Panc1 (cell line): ENCODE results near the gene MTF2. TPM values are rescaled to one million over a fixed set of nuclear protein-coding genes. Genes with fewer than 3 reads are reported as not detected.

Experiments
- ATAC-seq: fragments of 200-7000 bp; cut with Tn5 transposase; 2 replicates; pipeline ENCODE4 v1.9.1; 2020; ENCODE audit warnings: mild to moderate bottlenecking, moderate library complexity
- BruUV-seq: library from RNA; stranded (reverse); fragments of 400-500 nt; replicated peaks from 2 replicates; lab custom pipeline; 2021; lab: Mats Ljungman, UMichigan
- CTCF ChIA-PET: fragments of 300-600 bp; sonication (Branson Sonifier 250); formaldehyde crosslinking; loops from one replicate; lab custom pipeline; 2022; ENCODE audit warnings: antibody characterized with exemption; lab: Charles Lee
- POLR2A ChIA-PET: fragments of 300-600 bp; sonication (Branson Sonifier 250); formaldehyde crosslinking; loops from one replicate; lab custom pipeline; 2022; ENCODE audit warnings: antibody characterized with exemption; lab: Charles Lee
- DNase-seq: peaks from one replicate; pipeline ENCODE4 v3.0.0-alpha.2; 2010; ENCODE audit warnings: low read depth, low spot score
- H3K27ac ChIP-seq: 2 replicates; pipeline ENCODE4 v1.5.1; 2011; ENCODE audit warnings: mild to moderate bottlenecking, low read length, inconsistent platforms
- H3K27me3 ChIP-seq: fragments of 200-500 bp; sonication (Bioruptor generic); 2 replicates; pipeline ENCODE4 v1.6.0; 2014; ENCODE audit warnings: low read length, inconsistent platforms; ENCODE audit not compliant: control insufficient read depth, insufficient read depth
- H3K36me3 ChIP-seq: fragments of 200-500 bp; sonication (Bioruptor generic); 2 replicates; pipeline ENCODE4 v1.5.1; 2014; ENCODE audit warnings: inconsistent platforms, mild to moderate bottlenecking, low read length, moderate library complexity; ENCODE audit not compliant: control insufficient read depth, insufficient read depth
- H3K4me1 ChIP-seq: 2 replicates; pipeline ENCODE4 v1.5.1; 2011; ENCODE audit warnings: inconsistent platforms, mild to moderate bottlenecking, low read length, moderate library complexity; ENCODE audit not compliant: control insufficient read depth, insufficient read depth
- H3K4me3 ChIP-seq, 2 experiments: 2 replicates each; pipeline ENCODE4 v1.5.1; 2011 to 2012; ENCODE audit warnings: low read depth in 2 of 2, low read length in 2 of 2, mild to moderate bottlenecking in 2 of 2, inconsistent platforms in 1 of 2, moderate library complexity in 1 of 2
- H3K9me3 ChIP-seq: fragments of 200-500 bp; sonication (Bioruptor generic); 2 replicates; pipeline ENCODE4 v1.5.1; 2014; ENCODE audit warnings: low read depth, mild to moderate bottlenecking, inconsistent platforms, low read length, moderate library complexity; ENCODE audit not compliant: control insufficient read depth, insufficient read depth
- CTCF ChIP-seq: fragments of 450-650 bp; IDR thresholded peaks from 2 replicates; pipeline ENCODE4 v1.5.1; 2017; ENCODE audit warnings: mild to moderate bottlenecking
- POLR2AphosphoS5 ChIP-seq: IDR thresholded peaks from 2 replicates; pipeline ENCODE4 v1.6.1; 2012; ENCODE audit warnings: mild to moderate bottlenecking, low read depth, low read length, moderate library complexity
- REST ChIP-seq, 2 experiments: IDR thresholded peaks; 2 replicates each; pipeline ENCODE4 v1.6.1; 2011 to 2012; ENCODE audit warnings: low read depth in 2 of 2, control low read depth in 1 of 2, low read length in 1 of 2, mild to moderate bottlenecking in 1 of 2, moderate library complexity in 1 of 2; ENCODE audit not compliant: insufficient read depth in 1 of 2
- SIN3A ChIP-seq: IDR thresholded peaks from 2 replicates; pipeline ENCODE4 v1.6.1; 2012; ENCODE audit warnings: low read depth, mild to moderate bottlenecking, low read length, moderate library complexity, borderline replicate concordance; ENCODE audit not compliant: insufficient read depth
- TCF7L2 ChIP-seq: IDR thresholded peaks from 2 replicates; pipeline ENCODE4 v1.6.1; 2011; ENCODE audit warnings: mild to moderate bottlenecking, low read depth, low read length, inconsistent platforms
- in situ Hi-C: cut with HindIII; loops from 2 replicates; pipeline ENCODE4 v1.10.0; 2016; ENCODE audit warnings: low sequenced_read_pairs, low pct_unique_long_range_greater_than_20kb
- intact Hi-C: fragments of 100-400 bp; cut with micrococcal nuclease; formaldehyde crosslinking; loops from one replicate; pipeline ENCODE4 v1.10.0; 2022; ENCODE audit not compliant: unreplicated experiment
- total RNA-seq: library from RNA; stranded (reverse); gene quantifications from one replicate; pipeline ENCODE4 v1.2.1, GENCODE V29; 2021; ENCODE audit not compliant: unreplicated experiment

MTF2 gene
- total RNA-seq, 1 experiment from 2014 or later, result 24.8 TPM

DNA sequence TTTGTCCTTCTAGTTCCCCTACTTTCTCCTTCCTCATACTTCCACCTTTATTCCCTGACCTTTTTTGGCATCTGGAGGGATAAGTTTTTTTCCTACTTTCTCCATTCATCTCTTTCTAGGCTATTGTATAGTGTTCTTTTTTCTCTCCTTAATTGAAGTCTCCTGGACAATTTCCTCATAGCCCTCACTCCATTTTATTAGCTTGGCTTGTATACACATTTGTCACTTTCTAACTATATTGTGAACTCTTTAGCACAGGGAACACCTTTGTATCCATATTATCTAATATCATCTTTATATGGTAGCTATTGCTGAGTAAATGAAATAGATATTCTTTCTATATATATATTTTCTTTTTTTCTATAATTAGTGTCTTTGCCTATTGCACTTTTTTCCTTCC, 53.6 kb downstream of the MTF2 start:
- no peaks in the 10 kb centered on the region for H3K27me3 ChIP-seq
- no peaks in the 10 kb centered on the region for H3K4me1 ChIP-seq
- ATAC-seq, result no peak
- BruUV-seq, result no TSS peak
- intact Hi-C loops, result no loop called here
- in situ Hi-C loops, result no loop called here
- no peak overlapping the region for H3K4me3 ChIP-seq
- TF ChIP-seq SIN3A (no peak), REST (IDR thresholded peaks at IDR 0.05; ENCODE audit: insufficient read depth in 1 of 2, low read depth in 2 of 2, low read length in 1 of 2) (no peak), POLR2AphosphoS5 (no peak), CTCF (no peak), TCF7L2 (no peak)
- H3K36me3 ChIP-seq, result peaks cover 12% of the 10 kb centered on the region; the same call in 1 of the 2 replicates
- ChIA-PET POLR2A (no interaction called here), CTCF (no interaction called here)
- H3K9me3 ChIP-seq, result no peaks in the 10 kb centered on the region
- DNase-seq, result no peak
- no peak overlapping the region for H3K27ac ChIP-seq

DNA sequence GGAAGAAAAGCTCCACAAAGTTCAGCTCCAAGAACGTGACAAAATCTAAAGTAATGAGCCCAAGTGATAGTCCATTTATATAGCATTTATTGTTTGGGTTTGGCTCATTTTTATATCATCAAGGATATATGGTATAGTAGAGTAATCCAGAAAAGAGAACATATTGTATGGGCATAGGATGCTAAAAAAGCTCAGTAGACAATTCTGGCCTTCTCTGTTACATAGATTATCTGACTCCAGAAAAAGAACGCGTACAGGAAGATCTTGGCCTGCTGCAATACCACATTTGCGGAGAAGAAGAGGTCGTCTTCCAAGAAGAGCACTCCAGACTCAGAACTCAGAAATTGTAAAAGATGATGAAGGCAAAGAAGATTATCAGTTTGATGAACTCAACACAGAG, 57.4 kb downstream of the MTF2 start:
- Histone ChIP-seq H3K27ac (no peak overlapping the region), H3K4me1 (no peaks in the 10 kb centered on the region; the same call in 1 of the 2 replicates), H3K36me3 (peaks cover 16% of the 10 kb centered on the region; the same call in 1 of the 2 replicates), H3K9me3 (no peaks in the 10 kb centered on the region), H3K27me3 (no peaks in the 10 kb centered on the region), H3K4me3 (no peak overlapping the region)
- DNase-seq, result no peak
- no TSS peak for BruUV-seq
- intact Hi-C loops, result no loop called here
- ChIA-PET CTCF (no interaction called here), POLR2A (no interaction called here)
- no peak for ATAC-seq
- TF ChIP-seq POLR2AphosphoS5, result no peak
- TF ChIP-seq TCF7L2, result no peak
- no peak for TF ChIP-seq SIN3A
- TF ChIP-seq REST (IDR thresholded peaks at IDR 0.05; ENCODE audit: insufficient read depth in 1 of 2, low read depth in 2 of 2, low read length in 1 of 2), result no peak
- TF ChIP-seq CTCF, result no peak
- in situ Hi-C loops, result no loop called here
